GM21529 (cell line): ENCODE data around the gene DXO.
"Not testable (repeated sequence)": the region's sequence is repeated elsewhere in the genome, so short reads cannot be mapped to it uniquely, and the experiment has no call there.

ENCODE experiments used
- ATAC-seq: cut with Tn5 transposase; IDR thresholded peaks from one replicate; pipeline ENCODE4 v1.9.1; 2021; ENCODE audit not compliant: unreplicated experiment

Gene DXO

DNA sequence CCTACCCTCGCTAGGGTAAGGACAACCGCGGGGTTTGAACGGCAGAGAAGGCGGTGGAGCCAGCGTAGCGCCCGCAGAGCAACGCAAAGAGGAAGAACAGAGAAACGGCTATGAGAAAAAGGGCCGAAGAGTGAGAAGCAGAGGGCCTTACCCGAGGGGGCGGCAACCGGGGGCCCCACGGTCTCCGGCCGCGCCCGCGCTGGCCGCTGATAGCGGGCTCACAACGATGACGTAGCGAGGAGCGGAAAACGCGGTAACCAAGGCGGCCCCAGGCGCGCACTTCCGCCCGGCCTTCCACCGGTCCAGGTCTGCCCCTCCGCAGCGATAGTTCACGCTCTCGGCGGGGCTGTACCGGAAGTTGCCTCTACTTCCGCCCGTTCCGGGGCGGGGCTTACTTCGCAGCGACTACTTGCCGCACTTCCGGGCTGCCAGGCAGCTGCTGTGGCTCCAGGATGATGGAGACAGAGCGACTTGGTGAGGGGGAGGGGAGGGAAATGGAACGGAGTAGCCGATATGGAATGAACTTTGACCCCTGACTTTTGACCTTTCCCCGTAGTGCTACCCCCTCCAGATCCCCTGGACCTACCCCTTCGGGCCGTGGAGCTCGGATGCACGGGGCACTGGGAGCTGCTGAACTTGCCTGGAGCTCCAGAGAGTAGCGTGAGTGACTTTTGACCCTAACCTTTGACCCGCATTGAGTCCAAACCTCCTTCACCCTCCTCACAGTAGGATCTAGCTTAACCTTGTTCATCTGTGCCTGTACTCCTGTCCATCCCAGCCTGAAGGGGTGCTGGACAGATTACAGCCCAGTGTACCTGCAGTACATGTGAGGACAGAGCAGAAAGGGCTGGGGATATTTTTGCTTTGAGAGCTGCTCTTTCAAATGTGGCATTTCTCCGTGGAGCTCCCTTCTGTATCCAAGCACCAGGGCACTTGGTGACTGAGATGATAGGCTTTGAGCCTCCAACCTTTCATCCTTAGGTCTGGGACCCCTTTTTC, 12.9 kb downstream of the DXO start, which contains the start of the genes NELFE and SKIC2:
Gene NELFE, minus strand, starts transcription at position 231 of the 999 bp plus-strand sequence. CDS start 525 bp downstream, outside the sequence.
Gene SKIC2, plus strand, starts transcription at position 435 of the 999 bp plus-strand sequence. Its CDS starts 18 bp downstream, at position 453.
- ATAC-seq, result peak; percentile 90

DNA sequence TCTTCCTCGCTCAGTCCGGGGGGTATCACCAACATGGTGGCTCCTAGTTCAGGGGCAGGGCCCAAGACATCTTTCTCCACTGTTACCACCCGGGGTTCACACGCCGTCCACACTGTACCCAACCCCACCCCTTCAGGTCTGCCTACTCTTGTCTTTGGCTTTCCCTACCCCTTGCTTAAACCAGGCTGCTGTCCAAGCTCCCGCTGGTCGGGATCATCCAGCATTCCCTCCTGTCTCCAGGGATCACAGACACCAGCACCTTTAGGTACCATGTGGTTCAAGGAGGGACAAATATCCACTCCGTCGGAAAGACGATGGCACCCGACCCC, 13.6 kb downstream of the DXO start:
- ATAC-seq, result no peak

DNA sequence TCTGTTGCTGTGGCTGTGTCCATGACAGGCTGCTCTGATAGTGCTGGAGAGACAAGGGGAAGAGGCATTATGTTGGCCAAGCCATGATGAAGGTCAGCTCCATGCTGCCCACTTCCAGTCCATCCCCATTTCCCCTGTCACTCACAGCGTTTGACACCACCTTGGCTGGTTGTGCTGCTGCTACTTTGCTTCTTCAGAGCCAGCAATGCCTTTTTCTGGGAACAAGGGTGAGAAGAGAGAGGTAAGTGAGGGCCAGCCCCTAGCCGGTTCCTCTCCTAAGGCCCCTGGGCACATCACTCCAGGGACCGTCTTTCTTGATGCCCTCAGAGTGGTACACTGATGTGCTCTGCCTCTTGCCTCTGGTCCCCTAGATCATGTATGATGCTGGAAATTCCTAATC, 15.1 kb downstream of the DXO start:
- no peak for ATAC-seq

DNA sequence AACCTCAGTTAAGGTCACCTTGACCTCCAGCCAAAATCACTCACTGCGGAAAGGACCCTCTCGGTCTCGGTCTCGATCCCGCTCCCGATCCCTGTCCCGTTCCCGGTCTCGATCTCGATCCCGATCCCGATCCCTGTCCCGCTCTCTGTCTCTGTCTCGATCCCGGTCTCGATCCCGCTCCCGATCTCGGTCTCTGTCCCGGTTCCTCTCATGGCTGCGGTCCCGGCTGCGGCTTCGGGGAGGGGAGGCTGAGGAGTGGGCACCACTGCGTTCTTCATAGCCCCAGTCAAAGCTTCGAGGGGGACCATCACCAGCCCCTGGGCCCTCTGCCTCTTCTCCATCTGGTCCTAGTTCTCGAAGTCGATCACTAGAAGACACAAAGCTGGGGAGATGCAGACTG, 17.4 kb downstream of the DXO start:
- ATAC-seq, result no peak

DNA sequence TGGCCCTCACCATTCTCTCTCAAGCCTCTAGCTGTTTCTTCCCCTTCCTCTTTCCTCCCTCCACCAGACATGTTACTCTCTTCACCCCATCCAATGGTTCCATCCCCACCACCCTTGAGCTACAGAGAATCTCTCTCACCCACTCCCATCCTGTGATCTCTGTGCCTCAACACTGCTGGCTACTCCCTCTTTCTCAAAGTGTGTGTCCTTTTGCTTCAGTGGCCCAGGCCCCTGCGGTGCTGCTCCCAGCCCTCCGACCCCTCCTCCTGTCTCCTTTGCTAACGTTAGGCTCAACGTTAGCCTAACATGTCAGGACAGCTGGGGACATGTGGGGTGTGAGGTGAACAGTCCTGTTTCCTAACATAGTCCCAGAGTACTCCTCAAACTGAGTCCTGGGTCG, 19.0 kb downstream of the DXO start:
- ATAC-seq, result no peak

DNA sequence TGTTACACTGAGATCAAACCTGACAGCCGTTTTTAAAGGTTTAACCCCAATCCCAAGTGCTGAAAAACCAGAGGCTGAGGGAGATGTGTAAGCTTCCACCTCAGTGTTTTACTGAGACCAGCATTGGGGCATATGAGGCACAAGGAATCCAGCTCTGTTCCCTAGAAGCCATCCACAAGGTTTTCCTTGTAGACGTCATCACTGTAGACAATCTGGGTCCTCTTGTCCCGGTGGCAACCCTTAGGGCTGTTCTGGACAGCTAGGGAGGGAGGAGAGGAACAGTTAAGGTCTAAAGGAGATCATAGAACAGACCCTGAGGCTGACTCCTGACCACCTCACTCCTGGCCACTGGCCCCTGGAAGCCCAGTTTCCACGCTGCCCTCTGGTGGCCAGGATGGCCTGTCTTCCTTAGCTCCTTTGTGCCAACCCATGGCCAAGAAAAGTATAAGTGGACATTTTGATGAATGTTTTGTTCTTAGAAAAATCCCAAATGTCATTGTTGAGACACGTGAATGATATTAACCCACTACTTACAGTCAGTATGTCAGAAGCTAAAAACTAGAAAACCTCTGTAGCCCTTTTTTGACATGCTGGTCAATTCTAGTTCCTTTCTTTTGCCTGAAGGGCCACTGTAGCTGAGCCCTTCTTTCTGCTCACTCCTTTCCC, 19.7 kb downstream of the DXO start:
- ATAC-seq, result no peak

DNA sequence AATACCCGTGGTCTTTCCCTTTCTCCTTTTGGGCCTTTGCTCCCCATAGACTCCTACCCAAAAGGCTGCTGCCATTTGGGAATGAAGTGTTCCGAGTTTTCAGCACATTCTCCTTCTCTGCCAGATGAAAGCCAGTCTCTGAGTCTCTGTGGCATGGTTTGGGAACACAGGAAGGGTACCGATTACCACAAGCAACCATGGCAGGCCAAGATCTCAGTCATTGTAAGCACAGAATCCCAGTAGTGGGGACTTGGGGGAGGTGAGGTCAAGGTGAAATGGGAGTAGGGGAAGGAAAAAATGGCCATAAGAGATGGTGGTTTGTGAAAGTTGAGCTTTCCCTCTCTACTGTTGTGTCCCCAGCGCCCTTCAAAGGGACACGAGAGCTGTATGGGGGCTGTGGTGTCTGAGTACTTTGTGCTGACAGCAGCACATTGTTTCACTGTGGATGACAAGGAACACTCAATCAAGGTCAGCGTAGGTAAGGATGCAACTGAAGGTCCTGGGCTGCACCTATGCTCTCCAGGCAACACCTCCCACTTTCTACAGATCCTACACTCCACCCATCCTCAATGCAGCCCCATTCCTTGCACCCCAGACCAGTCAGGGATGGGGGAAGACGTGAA, 21.9 kb downstream of the DXO start:
- ATAC-seq, result no peak

DNA sequence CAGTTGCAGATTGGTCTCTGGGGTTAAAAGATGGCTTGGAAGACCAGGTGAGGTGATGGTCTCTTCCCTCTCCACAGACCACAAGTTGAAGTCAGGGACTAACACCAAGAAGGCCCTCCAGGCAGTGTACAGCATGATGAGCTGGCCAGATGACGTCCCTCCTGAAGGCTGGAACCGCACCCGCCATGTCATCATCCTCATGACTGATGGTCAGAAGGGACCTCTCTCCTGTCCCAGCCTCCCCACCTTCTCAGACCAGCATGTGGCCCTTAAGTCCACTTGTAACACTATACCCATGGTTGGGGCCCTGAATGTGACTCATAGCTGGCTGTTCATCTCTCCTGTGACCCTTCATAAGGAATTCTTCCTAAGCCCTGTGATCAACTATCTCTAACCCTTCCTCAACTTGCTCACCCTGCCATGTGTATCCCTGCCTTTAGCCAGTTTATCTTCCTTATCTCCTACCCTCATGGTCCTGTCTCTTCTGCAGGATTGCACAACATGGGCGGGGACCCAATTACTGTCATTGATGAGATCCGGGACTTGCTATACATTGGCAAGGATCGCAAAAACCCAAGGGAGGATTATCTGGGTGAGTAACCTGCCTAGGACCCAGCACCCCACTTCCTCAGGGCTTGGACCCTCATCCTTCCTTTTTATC, 23.1 kb downstream of the DXO start:
- no peak for ATAC-seq

DNA sequence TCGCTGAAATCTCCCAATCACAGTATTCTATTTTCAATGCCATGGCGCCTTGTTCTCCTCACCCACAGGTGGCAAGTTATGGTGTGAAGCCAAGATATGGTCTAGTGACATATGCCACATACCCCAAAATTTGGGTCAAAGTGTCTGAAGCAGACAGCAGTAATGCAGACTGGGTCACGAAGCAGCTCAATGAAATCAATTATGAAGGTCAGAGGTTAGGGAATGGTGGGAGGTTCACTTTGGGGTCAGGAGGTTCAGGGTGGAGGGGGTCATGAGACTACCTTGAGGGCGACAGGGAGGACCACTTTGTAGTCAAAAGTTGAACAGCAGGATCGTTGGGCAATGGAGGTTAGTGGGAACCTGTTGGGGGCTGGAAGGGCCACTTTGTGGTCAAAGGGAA, 23.6 kb downstream of the DXO start:
- no peak for ATAC-seq

DNA sequence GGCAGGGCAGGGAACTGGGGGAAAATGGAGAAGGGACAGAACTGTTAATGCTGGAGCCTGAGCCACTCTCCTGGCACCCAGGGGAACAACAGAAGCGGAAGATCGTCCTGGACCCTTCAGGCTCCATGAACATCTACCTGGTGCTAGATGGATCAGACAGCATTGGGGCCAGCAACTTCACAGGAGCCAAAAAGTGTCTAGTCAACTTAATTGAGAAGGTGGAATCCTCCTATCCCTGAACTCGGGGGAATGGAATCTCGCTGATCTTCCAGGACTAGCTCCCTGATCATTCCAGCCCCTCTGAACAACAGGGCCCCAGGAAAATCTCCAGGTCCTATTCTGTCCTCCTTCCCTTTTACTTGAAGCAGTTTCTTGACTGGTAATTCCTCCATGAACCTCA, 24.1 kb downstream of the DXO start:
- no peak for ATAC-seq

DNA sequence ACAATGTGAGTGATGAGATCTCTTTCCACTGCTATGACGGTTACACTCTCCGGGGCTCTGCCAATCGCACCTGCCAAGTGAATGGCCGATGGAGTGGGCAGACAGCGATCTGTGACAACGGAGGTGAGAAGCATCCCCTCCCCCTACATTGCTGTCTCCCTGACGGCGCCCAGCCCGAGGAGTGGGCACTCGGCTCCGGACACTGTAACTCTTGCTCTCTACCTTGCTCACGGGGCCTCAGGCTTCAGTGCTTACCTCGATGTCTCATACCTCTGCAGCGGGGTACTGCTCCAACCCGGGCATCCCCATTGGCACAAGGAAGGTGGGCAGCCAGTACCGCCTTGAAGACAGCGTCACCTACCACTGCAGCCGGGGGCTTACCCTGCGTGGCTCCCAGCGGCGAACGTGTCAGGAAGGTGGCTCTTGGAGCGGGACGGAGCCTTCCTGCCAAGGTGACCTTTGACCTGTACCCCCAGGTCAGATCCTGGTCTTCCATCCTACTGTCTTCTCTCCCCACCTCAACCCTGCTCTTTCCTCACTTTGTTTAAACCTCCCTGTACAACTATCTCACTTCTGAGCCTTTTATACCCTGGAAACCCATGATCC, 24.8 kb downstream of the DXO start:
- ATAC-seq, result no peak

DNA sequence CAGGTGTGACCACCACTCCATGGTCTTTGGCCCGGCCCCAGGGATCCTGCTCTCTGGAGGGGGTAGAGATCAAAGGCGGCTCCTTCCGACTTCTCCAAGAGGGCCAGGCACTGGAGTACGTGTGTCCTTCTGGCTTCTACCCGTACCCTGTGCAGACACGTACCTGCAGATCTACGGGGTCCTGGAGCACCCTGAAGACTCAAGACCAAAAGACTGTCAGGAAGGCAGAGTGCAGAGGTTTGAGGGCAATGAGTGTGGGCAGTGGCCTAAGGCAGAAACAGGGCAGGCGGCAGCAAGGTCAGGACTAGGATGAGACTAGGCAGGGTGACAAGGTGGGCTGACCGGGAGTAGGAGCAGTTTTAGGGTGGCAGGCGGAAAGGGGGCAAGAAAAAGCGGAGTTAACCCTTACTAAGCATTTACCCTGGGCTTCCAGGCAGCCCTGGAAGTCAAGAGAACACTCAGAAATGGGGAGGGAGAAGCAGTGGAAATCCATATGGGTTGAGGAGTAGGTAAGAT, 25.5 kb downstream of the DXO start:
- no peak for ATAC-seq

DNA sequence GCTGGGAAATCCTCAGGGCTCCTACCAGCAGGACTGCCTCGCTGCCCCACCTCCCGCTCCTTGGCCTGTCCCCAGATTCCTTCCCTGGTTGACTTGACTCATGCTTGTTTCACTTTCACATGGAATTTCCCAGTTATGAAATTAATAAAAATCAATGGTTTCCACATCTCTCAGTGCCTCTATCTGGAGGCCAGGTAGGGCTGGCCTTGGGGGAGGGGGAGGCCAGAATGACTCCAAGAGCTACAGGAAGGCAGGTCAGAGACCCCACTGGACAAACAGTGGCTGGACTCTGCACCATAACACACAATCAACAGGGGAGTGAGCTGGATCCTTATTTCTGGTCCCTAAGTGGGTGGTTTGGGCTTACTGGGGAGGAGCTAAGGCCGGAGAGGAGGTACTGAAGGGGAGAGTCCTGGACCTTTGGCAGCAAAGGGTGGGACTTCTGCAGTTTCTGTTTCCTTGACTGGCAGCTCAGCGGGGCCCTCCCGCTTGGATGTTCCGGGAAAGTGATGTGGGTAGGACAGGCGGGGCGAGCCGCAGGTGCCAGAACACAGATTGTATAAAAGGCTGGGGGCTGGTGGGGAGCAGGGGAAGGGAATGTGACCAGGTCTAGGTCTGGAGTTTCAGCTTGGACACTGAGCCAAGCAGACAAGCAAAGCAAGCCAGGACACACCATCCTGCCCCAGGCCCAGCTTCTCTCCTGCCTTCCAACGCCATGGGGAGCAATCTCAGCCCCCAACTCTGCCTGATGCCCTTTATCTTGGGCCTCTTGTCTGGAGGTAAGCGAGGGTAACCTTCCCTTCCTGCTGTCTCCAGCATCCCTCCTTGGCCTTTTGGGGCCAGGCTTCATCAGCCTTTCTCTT, 26.2 kb downstream of the DXO start, which contains the start of gene CFB:
Gene CFB, plus strand, starts transcription at position 589 of the 863 bp plus-strand sequence. Its CDS starts 127 bp downstream, at position 716.
- no peak for ATAC-seq

DNA sequence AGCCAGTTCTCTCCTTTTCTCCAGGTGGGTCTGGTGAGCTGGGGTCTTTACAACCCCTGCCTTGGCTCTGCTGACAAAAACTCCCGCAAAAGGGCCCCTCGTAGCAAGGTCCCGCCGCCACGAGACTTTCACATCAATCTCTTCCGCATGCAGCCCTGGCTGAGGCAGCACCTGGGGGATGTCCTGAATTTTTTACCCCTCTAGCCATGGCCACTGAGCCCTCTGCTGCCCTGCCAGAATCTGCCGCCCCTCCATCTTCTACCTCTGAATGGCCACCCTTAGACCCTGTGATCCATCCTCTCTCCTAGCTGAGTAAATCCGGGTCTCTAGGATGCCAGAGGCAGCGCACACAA, 26.8 kb downstream of the DXO start:
- ATAC-seq, result no peak

DNA sequence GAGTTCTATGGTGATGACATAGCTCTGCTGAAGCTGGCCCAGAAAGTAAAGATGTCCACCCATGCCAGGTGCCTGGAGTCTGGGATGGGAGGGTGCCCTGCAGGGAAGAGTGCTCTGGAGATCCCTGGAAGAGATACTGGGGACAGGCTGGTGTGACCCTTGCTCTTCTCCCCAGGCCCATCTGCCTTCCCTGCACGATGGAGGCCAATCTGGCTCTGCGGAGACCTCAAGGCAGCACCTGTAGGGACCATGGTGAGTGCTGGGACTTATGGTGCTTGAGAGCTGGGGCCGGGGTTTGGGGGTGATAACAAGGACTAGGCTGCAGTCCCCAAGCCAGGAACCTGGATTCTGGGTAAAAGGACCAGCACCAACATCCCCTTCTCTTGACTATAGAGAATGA, 28.2 kb downstream of the DXO start:
- ATAC-seq, result no peak

DNA sequence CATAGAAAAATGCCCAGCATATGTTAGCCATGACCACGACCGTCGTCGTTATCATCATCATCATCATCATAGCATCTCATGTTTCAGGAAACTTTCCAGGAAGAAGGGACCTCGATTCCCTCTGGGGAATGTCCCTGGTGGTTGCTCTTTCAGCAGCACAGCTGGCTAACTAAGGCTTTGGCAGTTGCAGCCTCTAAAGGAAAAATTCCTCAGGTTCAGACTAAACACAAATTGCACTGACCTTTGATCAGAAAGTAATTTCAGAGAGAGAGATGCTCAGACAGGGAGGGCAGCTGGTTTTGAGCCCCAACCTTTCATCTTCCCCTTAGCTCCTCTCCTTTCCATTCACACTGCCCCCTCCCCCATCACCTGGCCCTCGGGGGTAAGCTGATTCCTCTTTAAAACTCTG, 31.7 kb downstream of the DXO start:
- ATAC-seq, result no peak

DNA sequence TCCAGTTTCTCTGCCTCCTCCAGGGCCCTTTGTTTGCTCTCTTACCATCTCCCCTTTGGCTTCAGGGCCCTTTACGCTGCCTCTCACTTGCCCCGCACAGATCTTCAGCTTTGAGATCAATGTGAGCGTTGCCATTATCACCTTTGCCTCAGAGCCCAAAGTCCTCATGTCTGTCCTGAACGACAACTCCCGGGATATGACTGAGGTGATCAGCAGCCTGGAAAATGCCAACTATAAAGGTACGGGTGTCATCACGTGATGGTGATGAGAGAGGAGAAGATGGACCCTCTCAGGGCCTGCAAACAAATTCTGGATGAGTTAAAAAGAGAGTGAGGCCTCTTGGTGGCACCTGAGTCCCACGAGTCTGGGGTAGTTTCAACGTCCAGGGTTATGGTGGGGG, 36.1 kb downstream of the DXO start:
- ATAC-seq, result no peak

DNA sequence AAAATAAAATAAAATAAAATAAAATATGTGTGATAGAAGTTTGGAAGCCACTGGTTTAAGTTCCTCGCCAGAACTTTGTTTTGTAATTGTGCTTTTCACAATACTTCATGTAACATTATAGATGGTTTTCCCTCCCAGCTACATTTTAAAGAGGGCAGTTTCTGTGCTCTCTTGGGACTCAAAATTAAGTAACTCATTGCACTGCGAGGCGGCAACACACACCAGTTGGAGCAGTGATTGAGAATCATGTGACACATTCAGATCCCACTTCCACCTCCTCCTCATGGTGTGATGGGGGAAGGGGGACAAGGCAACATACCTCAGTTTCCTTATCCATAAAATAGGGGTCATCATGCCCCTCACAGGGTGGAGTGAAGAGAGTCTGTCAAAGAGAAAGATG, 36.9 kb downstream of the DXO start:
- ATAC-seq, result no peak

DNA sequence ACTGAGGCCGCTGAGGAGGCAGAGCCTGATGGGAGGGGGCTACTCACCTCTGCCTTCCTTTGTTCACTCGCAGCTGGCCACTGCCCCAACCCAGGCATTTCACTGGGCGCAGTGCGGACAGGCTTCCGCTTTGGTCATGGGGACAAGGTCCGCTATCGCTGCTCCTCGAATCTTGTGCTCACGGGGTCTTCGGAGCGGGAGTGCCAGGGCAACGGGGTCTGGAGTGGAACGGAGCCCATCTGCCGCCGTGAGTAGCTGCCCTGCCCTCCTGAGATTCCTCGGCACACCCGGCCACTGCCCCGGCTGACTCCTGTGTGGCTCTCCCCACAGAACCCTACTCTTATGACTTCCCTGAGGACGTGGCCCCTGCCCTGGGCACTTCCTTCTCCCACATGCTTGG, 38.4 kb downstream of the DXO start:
- ATAC-seq, result no peak

DNA sequence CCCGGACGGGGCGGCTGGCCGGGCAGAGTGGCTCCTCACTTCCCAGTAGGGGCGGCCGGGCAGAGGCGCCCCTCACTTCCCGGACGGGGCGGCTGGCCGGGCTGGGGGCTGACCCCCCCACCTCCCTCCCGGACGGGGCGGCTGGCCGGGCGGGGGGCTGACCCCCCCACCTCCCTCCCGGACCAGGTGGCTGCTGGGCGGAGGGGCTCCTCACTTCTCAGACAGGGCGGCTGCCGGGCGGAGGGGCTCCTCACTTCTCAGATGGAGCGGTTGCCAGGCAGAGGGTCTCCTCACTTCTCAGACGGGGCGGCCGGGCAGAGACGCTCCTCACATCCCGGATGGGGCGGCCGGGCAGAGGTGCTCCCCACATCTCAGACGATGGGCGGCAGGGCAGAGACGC, 39.8 kb downstream of the DXO start:
- ATAC-seq, result not testable (repeated sequence)
